GM13977 (cell line): ENCODE measurements around the gene AKT1S1.

Source experiments
- DNase-seq: peaks from one replicate; pipeline ENCODE4 v3.0.0; 2012; ENCODE audit warnings: low spot score
- CTCF ChIP-seq: IDR thresholded peaks from 2 replicates; pipeline ENCODE4 v1.5.1; 2012; ENCODE audit warnings: mild to moderate bottlenecking, control low read depth; ENCODE audit not compliant: insufficient read depth; ENCODE audit errors: extremely low read depth, missing control alignments
- in situ Hi-C: fragments of 300-500 bp; cut with MboI; formaldehyde crosslinking; loops from one replicate; pipeline ENCODE4 v1.12.0; 2022; ENCODE audit warnings: low sequenced_read_pairs, low pct_unique_long_range_greater_than_20kb, mixed read lengths, inconsistent platforms; ENCODE audit not compliant: unreplicated experiment

The AKT1S1 gene

GRCh38 chr19:49881672-49882394, 4.7 kb upstream of the AKT1S1 start:
- no peak for TF ChIP-seq CTCF
- in situ Hi-C loops: no loop called here
- DNase-seq: no peak

- DNase-seq: no peak
- in situ Hi-C loops: no loop called here
- no peak for TF ChIP-seq CTCF
Measured at GRCh38 chr19:49881186-49881585, 4.0 kb upstream of the AKT1S1 start.

GRCh38 chr19:49880162-49880869, 3.2 kb upstream of the AKT1S1 start:
- no peak for TF ChIP-seq CTCF
- DNase-seq: no peak
- in situ Hi-C loops: no loop called here

- no peak for TF ChIP-seq CTCF
Measured at GRCh38 chr19:49879243-49879963, 2.2 kb upstream of the AKT1S1 start.

GRCh38 chr19:49878744-49879070, 1.6 kb upstream of the AKT1S1 start:
- no peak for DNase-seq
- TF ChIP-seq CTCF: no peak
- in situ Hi-C loops: no loop called here

More at GRCh38 chr19:49879243-49879963, 2.2 kb upstream of the AKT1S1 start:
- DNase-seq: no peak
- in situ Hi-C loops: no loop called here

GRCh38 chr19:49877879-49878743, 956 bp upstream of the AKT1S1 start:
- DNase-seq: peak; percentile 98
- in situ Hi-C loops: no loop called here
- TF ChIP-seq CTCF: no peak
